PC-3 (cell line): ENCODE measurements around the gene RHOBTB3. TPM values are rescaled to one million over a fixed set of nuclear protein-coding genes. Genes with fewer than 3 reads are reported as not detected.

Experiments used
- ATAC-seq: fragments of 200-7000 bp; cut with Tn5 transposase; 2 replicates; pipeline ENCODE4 v1.9.1; 2020; ENCODE audit warnings: mild to moderate bottlenecking, moderate library complexity
- BruUV-seq: library from RNA; stranded (reverse); fragments of 400-500 nt; replicated peaks from 2 replicates; lab custom pipeline; 2021; lab: Mats Ljungman, UMichigan
- CTCF ChIA-PET: fragments of 300-600 bp; sonication (Branson Sonifier 250); formaldehyde crosslinking; loops from one replicate; lab custom pipeline; 2022; ENCODE audit warnings: antibody characterized with exemption; lab: Charles Lee
- POLR2A ChIA-PET: fragments of 300-600 bp; sonication (Branson Sonifier 250); formaldehyde crosslinking; loops from one replicate; lab custom pipeline; 2022; ENCODE audit warnings: antibody characterized with exemption; ENCODE audit not compliant: unreplicated experiment; lab: Charles Lee
- DNase-seq: peaks from one replicate; pipeline ENCODE4 v3.0.0-alpha.2; 2015
- H2AFZ ChIP-seq: fragments of 300-600 bp; sonication (generic); 2 replicates; pipeline ENCODE4 v1.6.0; 2016; ENCODE audit warnings: antibody characterized with exemption, low read length
- H3F3A ChIP-seq: fragments of 300-600 bp; sonication (generic); one replicate; pipeline ENCODE4 v1.6.0; 2017; ENCODE audit warnings: antibody characterized with exemption, low read length, control low read depth, mild to moderate bottlenecking; ENCODE audit not compliant: unreplicated experiment
- H3K27ac ChIP-seq: fragments of 300-600 bp; sonication (generic); 2 replicates; pipeline ENCODE4 v1.5.1; 2016; ENCODE audit warnings: mild to moderate bottlenecking, low read length
- H3K27me3 ChIP-seq: fragments of 300-600 bp; sonication (generic); 2 replicates; pipeline ENCODE4 v1.6.1; 2016; ENCODE audit warnings: low read length, mixed read lengths
- H3K36me3 ChIP-seq: fragments of 300-600 bp; sonication (generic); 2 replicates; pipeline ENCODE4 v1.6.1; 2016; ENCODE audit warnings: low read depth, mixed run types, low read length, mixed read lengths
- H3K4me1 ChIP-seq: fragments of 300-600 bp; sonication (generic); 2 replicates; pipeline ENCODE4 v1.5.1; 2016; ENCODE audit warnings: low read length; ENCODE audit not compliant: insufficient read depth
- H3K4me2 ChIP-seq: fragments of 300-600 bp; sonication (generic); 2 replicates; pipeline ENCODE4 v1.6.0; 2016; ENCODE audit warnings: low read length
- H3K4me3 ChIP-seq: fragments of 300-600 bp; sonication (generic); 2 replicates; pipeline ENCODE4 v1.5.1; 2016; ENCODE audit warnings: mild to moderate bottlenecking, low read length, mixed read lengths
- H3K79me2 ChIP-seq: fragments of 300-600 bp; sonication (generic); 2 replicates; pipeline ENCODE4 v1.6.1; 2017; ENCODE audit warnings: low read length, mixed read lengths
- H3K9ac ChIP-seq: fragments of 300-600 bp; sonication (generic); 2 replicates; pipeline ENCODE4 v1.6.0; 2016; ENCODE audit warnings: mild to moderate bottlenecking, low read length
- H3K9me2 ChIP-seq: fragments of 300-600 bp; sonication (generic); replicated peaks from 2 replicates; pipeline ENCODE4 v1.6.1; 2016; ENCODE audit warnings: mixed run types, low read length, mixed read lengths
- H3K9me3 ChIP-seq: fragments of 300-600 bp; sonication (generic); 2 replicates; pipeline ENCODE4 v1.6.1; 2016; ENCODE audit warnings: low read length, mixed read lengths
- H4K20me1 ChIP-seq: fragments of 300-600 bp; sonication (generic); 2 replicates; pipeline ENCODE4 v1.6.1; 2016; ENCODE audit warnings: low read length, mixed read lengths
- EZH2 ChIP-seq: fragments of 300-600 bp; sonication (generic); IDR thresholded peaks from one replicate; pipeline ENCODE4 v1.6.1; 2017; ENCODE audit warnings: antibody characterized with exemption, mild to moderate bottlenecking, low read length; ENCODE audit not compliant: unreplicated experiment
- EZH2phosphoT487 ChIP-seq: fragments of 300-600 bp; sonication (generic); IDR thresholded peaks from 2 replicates; pipeline ENCODE4 v1.6.1; 2018; ENCODE audit warnings: mild to moderate bottlenecking, antibody characterized with exemption, low read length, borderline replicate concordance
- intact Hi-C: fragments of 100-400 bp; cut with micrococcal nuclease; formaldehyde crosslinking; loops from 2 replicates; pipeline ENCODE4 v1.9.0; 2023
- total RNA-seq: library from RNA; depleted of rRNA; stranded (reverse); fragments of >200 nt; gene quantifications from 2 replicates; pipeline ENCODE4 v1.2.3, GENCODE V29; 2014
- TF ChIP-seq, protein P1 (sequence below): fragments of 300-600 bp; sonication (generic); conservative IDR thresholded peaks from 2 replicates; pipeline ENCODE4 v1.5.1; 2017; ENCODE audit warnings: antibody characterized with exemption, low read depth, mild to moderate bottlenecking, low read length

RHOBTB3 gene
- total RNA-seq, 1 experiment from 2014 or later = 16.3 TPM

- Histone ChIP-seq H3F3A (no peaks in the 10 kb centered on the region), H3K4me2 (no peak overlapping the region), H3K79me2 (no peaks in the 10 kb centered on the region), H3K9ac (no peak overlapping the region), H3K9me2 (no peaks in the 10 kb centered on the region), H4K20me1 (no peaks in the 10 kb centered on the region), H3K27ac (no peak overlapping the region), H3K4me3 (no peak overlapping the region), H3K4me1 (no peaks in the 10 kb centered on the region), H3K27me3 (no peaks in the 10 kb centered on the region), H2AFZ (no peak overlapping the region), H3K36me3 (no peaks in the 10 kb centered on the region), H3K9me3 (no peaks in the 10 kb centered on the region)
- POLR2A ChIA-PET = no interaction called here
- CTCF ChIA-PET = no interaction called here
- BruUV-seq = no TSS peak
- no peak for DNase-seq
- TF ChIP-seq EZH2 = no peak
- TF ChIP-seq EZH2phosphoT487 = no peak
- TF ChIP-seq, protein P1, sequence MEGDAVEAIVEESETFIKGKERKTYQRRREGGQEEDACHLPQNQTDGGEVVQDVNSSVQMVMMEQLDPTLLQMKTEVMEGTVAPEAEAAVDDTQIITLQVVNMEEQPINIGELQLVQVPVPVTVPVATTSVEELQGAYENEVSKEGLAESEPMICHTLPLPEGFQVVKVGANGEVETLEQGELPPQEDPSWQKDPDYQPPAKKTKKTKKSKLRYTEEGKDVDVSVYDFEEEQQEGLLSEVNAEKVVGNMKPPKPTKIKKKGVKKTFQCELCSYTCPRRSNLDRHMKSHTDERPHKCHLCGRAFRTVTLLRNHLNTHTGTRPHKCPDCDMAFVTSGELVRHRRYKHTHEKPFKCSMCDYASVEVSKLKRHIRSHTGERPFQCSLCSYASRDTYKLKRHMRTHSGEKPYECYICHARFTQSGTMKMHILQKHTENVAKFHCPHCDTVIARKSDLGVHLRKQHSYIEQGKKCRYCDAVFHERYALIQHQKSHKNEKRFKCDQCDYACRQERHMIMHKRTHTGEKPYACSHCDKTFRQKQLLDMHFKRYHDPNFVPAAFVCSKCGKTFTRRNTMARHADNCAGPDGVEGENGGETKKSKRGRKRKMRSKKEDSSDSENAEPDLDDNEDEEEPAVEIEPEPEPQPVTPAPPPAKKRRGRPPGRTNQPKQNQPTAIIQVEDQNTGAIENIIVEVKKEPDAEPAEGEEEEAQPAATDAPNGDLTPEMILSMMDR = no peak
- intact Hi-C loops = no loop called here
- no peak for ATAC-seq
Measured at GRCh38 chr5:95786821-95787418, 55.8 kb downstream of the RHOBTB3 start.

DNA sequence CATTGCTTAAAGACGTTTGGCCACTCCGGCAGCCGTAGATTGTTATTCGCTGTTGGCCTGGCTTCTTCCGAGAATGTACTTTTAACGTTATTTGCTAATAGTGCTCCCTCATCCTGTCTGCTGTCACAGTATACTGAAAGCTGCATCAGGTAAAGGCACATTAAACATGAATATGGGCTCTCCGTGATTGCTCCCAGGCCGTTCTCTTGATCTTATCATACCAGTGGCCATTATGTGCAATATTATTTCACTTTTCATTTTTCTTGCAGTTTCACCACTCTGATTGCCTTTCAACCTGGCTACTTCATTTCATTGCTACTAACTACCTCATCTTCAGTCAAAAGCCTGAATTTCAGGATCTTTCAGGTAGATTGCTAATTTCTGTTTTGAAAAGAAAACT, 57.4 kb downstream of the RHOBTB3 start:
- H3K9ac ChIP-seq = no peak overlapping the region
- H3K9me3 ChIP-seq = no peaks in the 10 kb centered on the region
- H3K4me3 ChIP-seq = no peak overlapping the region
- no peak overlapping the region for H3K4me2 ChIP-seq
- ATAC-seq (no peak), DNase-seq (no peak)
- no peak overlapping the region for H2AFZ ChIP-seq
- no peaks in the 10 kb centered on the region for H4K20me1 ChIP-seq
- no peaks in the 10 kb centered on the region for H3K36me3 ChIP-seq
- H3F3A ChIP-seq = no peaks in the 10 kb centered on the region
- ChIA-PET POLR2A (no interaction called here), CTCF (no interaction called here)
- intact Hi-C loops = no loop called here
- no peaks in the 10 kb centered on the region for H3K27me3 ChIP-seq
- H3K4me1 ChIP-seq = no peaks in the 10 kb centered on the region
- no TSS peak for BruUV-seq
- no peaks in the 10 kb centered on the region for H3K79me2 ChIP-seq
- H3K27ac ChIP-seq = no peak overlapping the region
- no peaks in the 10 kb centered on the region for H3K9me2 ChIP-seq
- TF ChIP-seq EZH2phosphoT487 (no peak), EZH2 (no peak)
- TF ChIP-seq, protein P1 = no peak

DNA sequence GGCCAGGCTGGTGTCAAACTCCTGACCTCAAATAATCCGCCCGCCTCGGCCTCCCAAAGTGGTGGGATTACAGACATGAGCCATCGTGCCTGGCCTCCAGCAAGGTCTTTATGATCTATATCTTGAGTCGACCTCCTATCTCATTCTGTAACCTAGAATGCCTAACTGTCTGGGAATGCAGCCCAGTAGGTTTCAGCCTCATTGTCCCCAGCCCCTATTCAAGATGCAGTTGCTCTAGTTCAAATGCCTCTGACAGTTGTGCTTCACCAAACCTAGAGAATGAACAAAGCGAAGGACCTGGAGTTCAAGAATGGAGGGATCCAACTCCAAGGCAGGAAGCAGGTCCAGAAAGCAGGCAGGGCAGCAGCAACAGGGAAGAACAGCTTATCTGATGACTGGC, 60.6 kb downstream of the RHOBTB3 start:
- no peak overlapping the region for H3K4me3 ChIP-seq
- H3K9me3 ChIP-seq = no peaks in the 10 kb centered on the region
- no peaks in the 10 kb centered on the region for H3K9me2 ChIP-seq
- H3K27me3 ChIP-seq = no peaks in the 10 kb centered on the region
- CTCF ChIA-PET = no interaction called here
- no peaks in the 10 kb centered on the region for H3F3A ChIP-seq
- H3K4me2 ChIP-seq = no peak overlapping the region
- H3K4me1 ChIP-seq = no peaks in the 10 kb centered on the region
- H3K79me2 ChIP-seq = no peaks in the 10 kb centered on the region
- no peak for ATAC-seq
- no peak overlapping the region for H3K9ac ChIP-seq
- no peak overlapping the region for H3K27ac ChIP-seq
- no TSS peak for BruUV-seq
- DNase-seq = no peak
- TF ChIP-seq, protein P1 = no peak
- no peak for TF ChIP-seq EZH2phosphoT487
- TF ChIP-seq EZH2 = no peak
- no peak overlapping the region for H2AFZ ChIP-seq
- POLR2A ChIA-PET = no interaction called here
- intact Hi-C loops = no loop called here
- H4K20me1 ChIP-seq = no peaks in the 10 kb centered on the region
- no peaks in the 10 kb centered on the region for H3K36me3 ChIP-seq
